ENCODE measurements around the gene P2RY4.
"Not testable (repeated sequence)": the region's sequence is repeated elsewhere in the genome, so short reads cannot be mapped to it uniquely, and the experiment has no call there.

P2RY4 gene

GRCh38 chrX:70244881-70245280 lies 15.1 kb downstream of the P2RY4 start:
- DNase-seq (ENCODE audit: insufficient read length, low spot score) (no peak), FAIRE-seq (no peak)
- no peak for TF ChIP-seq CTCF (IDR thresholded peaks at IDR 0.05; ENCODE audit: insufficient read depth, missing control alignments)

- not testable (repeated sequence) for DNase-seq (ENCODE audit: insufficient read length, low spot score); FAIRE-seq
Measured at GRCh38 chrX:70243601-70244000, 16.4 kb downstream of the P2RY4 start.

- DNase-seq (ENCODE audit: insufficient read length, low spot score) = no peak
- FAIRE-seq = no peak
- no peak for TF ChIP-seq CTCF (IDR thresholded peaks at IDR 0.05; ENCODE audit: insufficient read depth, missing control alignments)
Measured at GRCh38 chrX:70241501-70241900, 18.5 kb downstream of the P2RY4 start.

- FAIRE-seq = no peak
- TF ChIP-seq CTCF (IDR thresholded peaks at IDR 0.05; ENCODE audit: insufficient read depth, missing control alignments) = no peak
- DNase-seq (ENCODE audit: insufficient read length, low spot score) = no peak
Measured at GRCh38 chrX:70240751-70241150, 19.3 kb downstream of the P2RY4 start.

GRCh38 chrX:70234355-70234754 lies 25.6 kb downstream of the P2RY4 start, which contains the start of gene AWAT1:
TSS of gene AWAT1 (plus strand) at chrX:70234655. CDS start at chrX:70234696, 41 bp downstream.
- DNase-seq (ENCODE audit: insufficient read length, low spot score) = no peak
- no peak for TF ChIP-seq CTCF (IDR thresholded peaks at IDR 0.05; ENCODE audit: insufficient read depth, missing control alignments)
- FAIRE-seq = no peak

- TF ChIP-seq CTCF (IDR thresholded peaks at IDR 0.05; ENCODE audit: insufficient read depth, missing control alignments) = no peak
- FAIRE-seq (no peak), DNase-seq (ENCODE audit: insufficient read length, low spot score) (no peak)
Measured at GRCh38 chrX:70231666-70232065, 28.3 kb downstream of the P2RY4 start.

- FAIRE-seq = no peak
- no peak for DNase-seq (ENCODE audit: insufficient read length, low spot score)
- no peak for TF ChIP-seq CTCF (IDR thresholded peaks at IDR 0.05; ENCODE audit: insufficient read depth, missing control alignments)
Measured at GRCh38 chrX:70226687-70227086, 33.3 kb downstream of the P2RY4 start.

GRCh38 chrX:70226048-70226447 lies 34.0 kb downstream of the P2RY4 start:
- TF ChIP-seq CTCF (IDR thresholded peaks at IDR 0.05; ENCODE audit: insufficient read depth, missing control alignments) = no peak
- FAIRE-seq (no peak), DNase-seq (ENCODE audit: insufficient read length, low spot score) (no peak)
